Measurements from ENCODE around the gene PAXX. TPM values are rescaled to one million over a fixed set of nuclear protein-coding genes. Genes with fewer than 3 reads are reported as not detected.

Gene PAXX
- total RNA-seq, 1 experiment from 2014 or later = 89.0 TPM

DNA sequence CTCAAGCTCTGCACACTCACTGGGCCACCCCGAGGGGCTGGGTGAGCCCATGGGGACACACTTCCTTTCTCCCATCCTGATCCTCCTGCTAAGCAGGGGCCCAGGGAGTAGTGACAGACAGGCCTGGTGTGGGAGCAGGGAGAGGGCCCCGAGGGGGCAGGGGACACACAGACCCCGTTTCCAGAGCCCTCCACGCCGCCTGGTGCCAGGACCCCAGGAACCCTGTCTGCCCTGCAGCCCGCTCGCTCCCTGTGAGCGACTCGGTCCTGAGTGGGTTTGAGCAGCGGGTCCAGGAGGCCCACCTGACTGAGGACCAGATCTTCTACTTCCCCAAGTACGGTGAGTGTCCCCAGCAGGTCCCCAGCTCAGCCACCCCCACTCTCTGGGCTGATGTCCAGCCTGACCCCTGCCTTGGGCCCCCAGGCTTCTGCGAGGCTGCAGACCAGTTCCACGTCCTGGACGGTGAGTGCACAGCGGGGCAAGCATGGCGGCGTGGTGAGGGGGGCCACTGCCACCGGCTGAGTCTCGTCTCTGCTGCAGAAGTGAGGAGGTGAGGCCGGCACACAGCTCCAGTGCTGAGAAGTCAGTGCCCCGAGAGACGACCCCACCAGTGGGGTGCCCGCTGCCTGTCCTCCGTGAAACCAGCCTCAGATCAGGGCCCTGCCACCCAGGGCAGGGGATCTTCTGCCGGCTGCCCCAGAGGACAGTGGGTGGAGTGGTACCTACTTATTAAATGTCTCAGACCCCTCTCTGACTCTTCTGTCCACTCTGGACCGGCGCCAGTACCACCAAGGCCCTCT lies 45.8 kb upstream of the PAXX start:
- ATAC-seq (no peak), DNase-seq (ENCODE audit: low read depth, low spot score) (no peak)
- no TSS peak for BruUV-seq (replicated peaks)
- H2AFZ ChIP-seq (ENCODE audit: low read depth, low read length, poor library complexity, severe bottlenecking) = no peak overlapping the region
- no peaks in the 10 kb centered on the region for H3K9me3 ChIP-seq (ENCODE audit: control insufficient read depth in 1 of 2, insufficient read depth in 1 of 2, low read depth in 1 of 2, low read length in 2 of 2)
- peaks cover 20% of the 10 kb centered on the region for H3K79me2 ChIP-seq (ENCODE audit: insufficient read depth, low read length)
- H3K9me2 ChIP-seq (ENCODE audit: insufficient read depth) = no peaks in the 10 kb centered on the region
- H3K4me2 ChIP-seq (ENCODE audit: low read length) = no peak overlapping the region
- peaks cover 29 to 57% of the 10 kb centered on the region in 2 experiments for H3K4me1 ChIP-seq (ENCODE audit: control insufficient read depth in 1 of 2, insufficient read depth in 2 of 2, low read length in 2 of 2)
- H3K9ac ChIP-seq (ENCODE audit: low read length) = no peak overlapping the region
- H4K20me1 ChIP-seq (ENCODE audit: insufficient read depth) = no peaks in the 10 kb centered on the region
- H3K27me3 ChIP-seq (ENCODE audit: insufficient read depth, low read length) = no peaks in the 10 kb centered on the region
- POLR2A ChIA-PET = interaction anchor here (2.0 kb wide), 1 partner anchor 89 kb away, joined by 9 read pairs; no protein-coding TSS in a partner anchor
- CTCF ChIA-PET = interaction anchor here (0.6 to 3.4 kb wide), 6 partner anchors 14 to 100 kb away, joined by 3 to 109 read pairs (median 6); no protein-coding TSS in a partner anchor
- TF ChIP-seq, protein P1, sequence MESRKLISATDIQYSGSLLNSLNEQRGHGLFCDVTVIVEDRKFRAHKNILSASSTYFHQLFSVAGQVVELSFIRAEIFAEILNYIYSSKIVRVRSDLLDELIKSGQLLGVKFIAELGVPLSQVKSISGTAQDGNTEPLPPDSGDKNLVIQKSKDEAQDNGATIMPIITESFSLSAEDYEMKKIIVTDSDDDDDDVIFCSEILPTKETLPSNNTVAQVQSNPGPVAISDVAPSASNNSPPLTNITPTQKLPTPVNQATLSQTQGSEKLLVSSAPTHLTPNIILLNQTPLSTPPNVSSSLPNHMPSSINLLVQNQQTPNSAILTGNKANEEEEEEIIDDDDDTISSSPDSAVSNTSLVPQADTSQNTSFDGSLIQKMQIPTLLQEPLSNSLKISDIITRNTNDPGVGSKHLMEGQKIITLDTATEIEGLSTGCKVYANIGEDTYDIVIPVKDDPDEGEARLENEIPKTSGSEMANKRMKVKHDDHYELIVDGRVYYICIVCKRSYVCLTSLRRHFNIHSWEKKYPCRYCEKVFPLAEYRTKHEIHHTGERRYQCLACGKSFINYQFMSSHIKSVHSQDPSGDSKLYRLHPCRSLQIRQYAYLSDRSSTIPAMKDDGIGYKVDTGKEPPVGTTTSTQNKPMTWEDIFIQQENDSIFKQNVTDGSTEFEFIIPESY (IDR thresholded peaks at IDR 0.05; ENCODE audit: extremely low read depth, insufficient replicate concordance, low read length) = no peak
- TF ChIP-seq CBX3 (IDR thresholded peaks at IDR 0.05; ENCODE audit: low read depth) (no peak), RAD21 (IDR thresholded peaks at IDR 0.05; ENCODE audit: low read depth) (no peak), EZH2phosphoT487 (IDR thresholded peaks at IDR 0.05; ENCODE audit: borderline replicate concordance) (no peak), ZNF274 (IDR thresholded peaks at IDR 0.05; ENCODE audit: low read depth, low read length) (no peak), POLR2A (IDR thresholded peaks at IDR 0.05; ENCODE audit: borderline replicate concordance, extremely low read depth, insufficient read depth, insufficient read length) (no peak)
- TF ChIP-seq, protein P2, sequence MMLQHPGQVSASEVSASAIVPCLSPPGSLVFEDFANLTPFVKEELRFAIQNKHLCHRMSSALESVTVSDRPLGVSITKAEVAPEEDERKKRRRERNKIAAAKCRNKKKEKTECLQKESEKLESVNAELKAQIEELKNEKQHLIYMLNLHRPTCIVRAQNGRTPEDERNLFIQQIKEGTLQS (IDR thresholded peaks at IDR 0.05) = no peak
- intact Hi-C loops (cut with micrococcal nuclease) = loop anchor here (10.0 kb wide), 1 partner anchor 102 kb away; the partner anchor contains the start of genes AJM1 and PHPT1
- H3K36me3 ChIP-seq (ENCODE audit: control insufficient read depth in 1 of 2, insufficient read depth in 2 of 2, low read length in 2 of 2) = peaks cover 5 to 8% of the 10 kb centered on the region in 2 experiments; a peak in 2 of 4 replicates
- no peak overlapping the region; the same call in 1 of the 2 replicates for H3K27ac ChIP-seq (ENCODE audit: low read depth, low read length)
- no peak overlapping the region for H3K4me3 ChIP-seq (replicated peaks in 1 of 2; ENCODE audit: low read depth in 1 of 2, low read length in 2 of 2)
- RAD21 ChIA-PET (ENCODE audit: low non-redundant PET in 1 of 2, low total read pairs in 2 of 2, uncharacterized antibody in 2 of 2, unreplicated experiment in 2 of 2) = interaction anchor here (2.0 to 2.1 kb wide), 2 partner anchors 89 kb away, joined by 21 to 25 read pairs; no protein-coding TSS in a partner anchor

Measured in HCT116 (cell line).